Heart left ventricle (tissue), 16 donors: ENCODE measurements around the gene USP7. TPM values are rescaled to one million over a fixed set of nuclear protein-coding genes. Genes with fewer than 3 reads are reported as not detected.

ENCODE experiments used
- ATAC-seq, 4 donors: fragments of 200-7000 bp; cut with Tn5 transposase; one replicate each; pipeline ENCODE4 v1.9.1; 2020 to 2022; ENCODE audit warnings: moderate library complexity in 4 of 4, mild to moderate bottlenecking in 3 of 4, moderate number of reproducible peaks in 1 of 4
- DNase-seq, 5 donors: peaks; one replicate each; pipeline ENCODE4 v3.0.0-alpha.2; 2020
- H3K27ac ChIP-seq, 12 donors: fragments of 200-600 bp; sonication (generic) in 4 of 12; one replicate each; pipeline versions ENCODE4 v1.5.0 to v1.8.0; 2016 to 2022; ENCODE audit warnings: mild to moderate bottlenecking in 2 of 12
- H3K27me3 ChIP-seq, 9 donors: fragments of 200-600 bp; sonication (generic) in 2 of 9; one replicate each; pipeline versions ENCODE4 v1.5.1 to v1.8.0; 2016 to 2022; ENCODE audit warnings: mild to moderate bottlenecking in 3 of 9
- H3K36me3 ChIP-seq, 9 donors: fragments of 200-600 bp; sonication (generic) in 2 of 9; one replicate each; pipeline versions ENCODE4 v1.5.0 to v1.8.0; 2018 to 2022; ENCODE audit warnings: mild to moderate bottlenecking in 2 of 9
- H3K4me1 ChIP-seq, 12 donors: fragments of 200-600 bp; sonication (generic) in 4 of 12; one replicate each; pipeline versions ENCODE4 v1.5.0 to v1.8.0; 2016 to 2022; ENCODE audit warnings: mild to moderate bottlenecking in 3 of 12
- H3K4me3 ChIP-seq, 12 donors: fragments of 200-600 bp; sonication (generic) in 4 of 12; one replicate each; pipeline versions ENCODE4 v1.5.0 to v1.8.0; 2017 to 2022; ENCODE audit warnings: mild to moderate bottlenecking in 9 of 12, moderate library complexity in 4 of 12
- H3K9me3 ChIP-seq, 12 donors: fragments of 200-600 bp; sonication (generic) in 4 of 12; one replicate each; pipeline versions ENCODE4 v1.5.0 to v1.8.0; 2016 to 2022; ENCODE audit warnings: mild to moderate bottlenecking in 1 of 12
- POLR2A ChIP-seq, 2 donors: fragments of 450-650 bp; IDR thresholded peaks; one replicate each; pipeline ENCODE4 v1.6.1; 2017; ENCODE audit warnings: antibody characterized with exemption in 2 of 2, mild to moderate bottlenecking in 2 of 2, moderate library complexity in 2 of 2
- WGBS, 4 donors: extraction: QIAGEN DNeasy Blood & Tissue Kit in 2 of 4; methylation state at CpG; one replicate each; pipeline versions ENCODE4 v1.1.5 to v1.1.7; 2013 to 2018; 5-methylcytosine and 5-hydroxymethylcytosine counted together
- intact Hi-C, 10 donors: fragments of 100-400 bp; cut with DNase I; formaldehyde crosslinking; loops; one replicate each; pipeline versions ENCODE4 v1.11.1 to v1.14.2; 2022
- polyA plus RNA-seq, 2 donors: library from polyadenylated mRNA; stranded (reverse); fragments of 200-250 nt; gene quantifications; one replicate each; pipeline ENCODE4 v1.2.3, GENCODE V29; 2013
- total RNA-seq, 9 donors: library from RNA; depleted of rRNA in 2 of 9; stranded (reverse); fragments of >200 nt in 2 of 9; fragmentation: NEBNext Ultra II Directional in 3 of 9; extraction: Animal tissue kit (Norgen Biotek cat#: 25700) in 3 of 9; gene quantifications; one replicate each; pipeline versions ENCODE4 v1.1.0 to v1.2.4, GENCODE V29; 2016 to 2023
- TF ChIP-seq, protein P1 (sequence below), 12 donors: fragments of 200-600 bp; sonication (generic) in 4 of 12; IDR thresholded peaks; one replicate each; pipeline versions ENCODE4 v1.5.0 to v1.8.0; 2018 to 2022; ENCODE audit warnings: antibody characterized with exemption in 12 of 12, mild to moderate bottlenecking in 5 of 12
- donor health status: ischemic (EF 13 %, LVEDD 7.1; RV severe dilation, severe dysfunction).
- donor health status: healthy with polysubstance abuse.
- donor health status: DM: no; HTN: yes; CAD: no.
- donor health status: DM: no; HTN: no; CAD: no.
- donor health status: ischemic (EF 25% LVEDD 6.9; RV normal size, moderate dysfunction).
- donor health status: ischemic (EF 25% LVEDD 5.7; RV mildly dilated, moderate dysfunction).
- donor health status: healthy.
- donor health status: DM: yes; HTN: yes; CAD: no.
- donor health status: ischemic (EF 35%, LVEDD 5.7; RV mildly dilated, moderate dysfunction).
- donor health status: nonischemic (EF 11% LVEDD 7.7; RV severe dilation, severe dysfunction).
- donor health status: DM: yes; HTN: yes; CAD: no.
- donor health status: PGD.
- donor health status: ischemic (EF 29% LVEDD 5.4; RV normal size, mild dysfunction).
- donor health status: nonischemic (EF 23%, LVEDD 6.1; RV moderate dilation, normal function).

USP7 gene
- total and polyA plus RNA-seq, 11 donors: 20.3 to 86.5 (median 66.2) TPM

GRCh38 chr16:8945626-8946296, 17.9 kb downstream of the USP7 start:
- Histone ChIP-seq H3K27ac (no peak overlapping the region), H3K9me3 (no peaks in the 10 kb centered on the region), H3K27me3 (no peaks in the 10 kb centered on the region), H3K36me3 (no peaks in the 10 kb centered on the region), H3K4me1 (peaks cover 5 to 95% (median 75%) of the 10 kb centered on the region in 12 donors), H3K4me3 (no peak overlapping the region)
- intact Hi-C loops: no loop called here
- TF ChIP-seq, protein P1, sequence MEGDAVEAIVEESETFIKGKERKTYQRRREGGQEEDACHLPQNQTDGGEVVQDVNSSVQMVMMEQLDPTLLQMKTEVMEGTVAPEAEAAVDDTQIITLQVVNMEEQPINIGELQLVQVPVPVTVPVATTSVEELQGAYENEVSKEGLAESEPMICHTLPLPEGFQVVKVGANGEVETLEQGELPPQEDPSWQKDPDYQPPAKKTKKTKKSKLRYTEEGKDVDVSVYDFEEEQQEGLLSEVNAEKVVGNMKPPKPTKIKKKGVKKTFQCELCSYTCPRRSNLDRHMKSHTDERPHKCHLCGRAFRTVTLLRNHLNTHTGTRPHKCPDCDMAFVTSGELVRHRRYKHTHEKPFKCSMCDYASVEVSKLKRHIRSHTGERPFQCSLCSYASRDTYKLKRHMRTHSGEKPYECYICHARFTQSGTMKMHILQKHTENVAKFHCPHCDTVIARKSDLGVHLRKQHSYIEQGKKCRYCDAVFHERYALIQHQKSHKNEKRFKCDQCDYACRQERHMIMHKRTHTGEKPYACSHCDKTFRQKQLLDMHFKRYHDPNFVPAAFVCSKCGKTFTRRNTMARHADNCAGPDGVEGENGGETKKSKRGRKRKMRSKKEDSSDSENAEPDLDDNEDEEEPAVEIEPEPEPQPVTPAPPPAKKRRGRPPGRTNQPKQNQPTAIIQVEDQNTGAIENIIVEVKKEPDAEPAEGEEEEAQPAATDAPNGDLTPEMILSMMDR (IDR thresholded peaks at IDR 0.05): no peak
- TF ChIP-seq POLR2A (IDR thresholded peaks at IDR 0.05): no peak
- ATAC-seq: no peak
- 82 to 89% (median 85%) methylated on average over 3 of the region's 3 CpGs for WGBS, 4 donors
- no peak for DNase-seq

- 54 to 64% (median 59%) methylated on average over 5 of the region's 5 CpGs for WGBS, 4 donors
Measured at GRCh38 chr16:8943966-8944759, 19.5 kb downstream of the USP7 start.

GRCh38 chr16:8943001-8943763, 20.5 kb downstream of the USP7 start:
- ATAC-seq: no peak
- peaks cover 5 to 98% (median 72%) of the 10 kb centered on the region in 12 donors for H3K4me1 ChIP-seq
- 71 to 78% (median 76%) methylated on average over 14 of the region's 14 CpGs for whole genome bisulfite sequencing, 4 donors
- no peaks in the 10 kb centered on the region for H3K27me3 ChIP-seq
- H3K4me3 ChIP-seq: no peak overlapping the region
- peak overlapping the region in 1 of 12 donors; percentile 74 for H3K27ac ChIP-seq
- TF ChIP-seq POLR2A (IDR thresholded peaks at IDR 0.05): no peak
- TF ChIP-seq, protein P1 (IDR thresholded peaks at IDR 0.05): no peak
- no peaks in the 10 kb centered on the region for H3K36me3 ChIP-seq
- intact Hi-C loops: no loop called here
- DNase-seq: no peak
- H3K9me3 ChIP-seq: no peaks in the 10 kb centered on the region

More at GRCh38 chr16:8943966-8944759, 19.5 kb downstream of the USP7 start:
- no peak for ATAC-seq
- Histone ChIP-seq H3K27me3 (no peaks in the 10 kb centered on the region), H3K4me1 (peaks cover 5 to 95% (median 71%) of the 10 kb centered on the region in 12 donors), H3K9me3 (no peaks in the 10 kb centered on the region), H3K27ac (peak overlapping the region in 1 of 12 donors; percentile 74), H3K36me3 (no peaks in the 10 kb centered on the region), H3K4me3 (peak overlapping the region in 1 of 12 donors; percentile 12)
- intact Hi-C loops: no loop called here
- no peak for TF ChIP-seq POLR2A (IDR thresholded peaks at IDR 0.05)
- TF ChIP-seq, protein P1 (IDR thresholded peaks at IDR 0.05): no peak
- no peak for DNase-seq
